ENCODE measurements around the gene HRH1.

- TF ChIP-seq CTCF (IDR thresholded peaks at IDR 0.05): no peak
- TF ChIP-seq POLR2A (IDR thresholded peaks at IDR 0.05): no peak
These were observed 10.8 kb upstream of the HRH1 start for GRCh38 chr3:11143476-11143875.

Measured in uterus (tissue), 2 donors.